CD4-positive, alpha-beta T cell treated with Interferon alpha-2 for 1 hour (primary cell): ENCODE data around the gene DAB2IP.
A peak's percentile ranks its signal among the peaks of the same experiment; 100 is the strongest.

Source experiments
- DNase-seq, 2 donors: peaks; one replicate each; pipeline ENCODE4 v3.0.0-alpha.2; 2020 to 2022

DAB2IP gene

GRCh38 chr9:121686930-121687541 is 35.6 kb downstream of the DAB2IP start:
- DNase-seq = peak; percentile 51 to 52

- DNase-seq = no peak
These were observed 36.8 kb downstream of the DAB2IP start for GRCh38 chr9:121688146-121688680.

GRCh38 chr9:121688681-121689080 is 37.2 kb downstream of the DAB2IP start:
- DNase-seq = no peak

- DNase-seq = no peak
These were observed 38.2 kb downstream of the DAB2IP start for GRCh38 chr9:121689461-121690157.

- DNase-seq = no peak
These were observed 38.9 kb downstream of the DAB2IP start for GRCh38 chr9:121690316-121690715.

GRCh38 chr9:121690766-121691165 is 39.3 kb downstream of the DAB2IP start:
- no peak for DNase-seq

- no peak for DNase-seq
These were observed 40.5 kb downstream of the DAB2IP start for GRCh38 chr9:121691890-121692289.

GRCh38 chr9:121692606-121693387 is 41.4 kb downstream of the DAB2IP start:
- no peak for DNase-seq

- no peak for DNase-seq
These were observed 41.9 kb downstream of the DAB2IP start for GRCh38 chr9:121693388-121693670.

- DNase-seq = no peak
These were observed 42.6 kb downstream of the DAB2IP start for GRCh38 chr9:121694001-121694400.

GRCh38 chr9:121694600-121694999 is 43.2 kb downstream of the DAB2IP start:
- no peak for DNase-seq

- DNase-seq = no peak
These were observed 45.5 kb downstream of the DAB2IP start for GRCh38 chr9:121696930-121697329.

- peak; percentile 59 to 62 for DNase-seq
These were observed 47.5 kb downstream of the DAB2IP start for GRCh38 chr9:121698627-121699570.

- no peak for DNase-seq
These were observed 48.2 kb downstream of the DAB2IP start for GRCh38 chr9:121699571-121700164.

GRCh38 chr9:121700165-121700831 is 48.9 kb downstream of the DAB2IP start:
- DNase-seq = peak in 1 of 2 donors; percentile 5

GRCh38 chr9:121700832-121701419 is 49.5 kb downstream of the DAB2IP start:
- no peak for DNase-seq

- no peak for DNase-seq
These were observed 50.4 kb downstream of the DAB2IP start for GRCh38 chr9:121701736-121702261.

- no peak for DNase-seq
These were observed 51.7 kb downstream of the DAB2IP start for GRCh38 chr9:121703014-121703734.

GRCh38 chr9:121704281-121704680 is 52.8 kb downstream of the DAB2IP start:
- DNase-seq = no peak

GRCh38 chr9:121706149-121706750 is 54.8 kb downstream of the DAB2IP start:
- DNase-seq = no peak
